Activated CD4-positive, alpha-beta T cell treated with anti-CD3 and anti-CD28 coated beads, Interleukin-2, amount 10 ng/mL, durations not matched to agents 24 days and 14 days (primary cell): ENCODE results near the gene EEFSEC. TPM values are rescaled to one million over a fixed set of nuclear protein-coding genes. Genes with fewer than 3 reads are reported as not detected.
A peak's percentile ranks its signal among the peaks of the same experiment; 100 is the strongest.

Experiments
- DNase-seq: peaks from one replicate; pipeline ENCODE4 v3.0.0; 2022
- H3K27ac Mint-ChIP-seq: one replicate; pipeline ENCODE4 v1.8.0; 2022; ENCODE audit warnings: mild to moderate bottlenecking, mixed read lengths
- H3K27me3 Mint-ChIP-seq: one replicate; pipeline ENCODE4 v1.8.0; 2022; ENCODE audit warnings: mixed read lengths
- H3K36me3 Mint-ChIP-seq: one replicate; pipeline ENCODE4 v1.8.0; 2022; ENCODE audit warnings: low read depth, mild to moderate bottlenecking, mixed read lengths
- H3K4me1 Mint-ChIP-seq: one replicate; pipeline ENCODE4 v1.8.0; 2021; ENCODE audit warnings: mixed read lengths
- H3K4me3 Mint-ChIP-seq: one replicate; pipeline ENCODE4 v1.8.0; 2022; ENCODE audit warnings: mild to moderate bottlenecking, moderate library complexity, mixed read lengths
- H3K9me3 Mint-ChIP-seq: one replicate; pipeline ENCODE4 v1.8.0; 2021; ENCODE audit warnings: mixed read lengths
- intact Hi-C: fragments of 100-400 bp; cut with micrococcal nuclease; formaldehyde crosslinking; loops from one replicate; pipeline ENCODE4 v1.15.1; 2023
- total RNA-seq: library from RNA; stranded (reverse); gene quantifications from 2 replicates; pipeline ENCODE4 v1.2.3, GENCODE V29; 2022

Gene EEFSEC, protein sequence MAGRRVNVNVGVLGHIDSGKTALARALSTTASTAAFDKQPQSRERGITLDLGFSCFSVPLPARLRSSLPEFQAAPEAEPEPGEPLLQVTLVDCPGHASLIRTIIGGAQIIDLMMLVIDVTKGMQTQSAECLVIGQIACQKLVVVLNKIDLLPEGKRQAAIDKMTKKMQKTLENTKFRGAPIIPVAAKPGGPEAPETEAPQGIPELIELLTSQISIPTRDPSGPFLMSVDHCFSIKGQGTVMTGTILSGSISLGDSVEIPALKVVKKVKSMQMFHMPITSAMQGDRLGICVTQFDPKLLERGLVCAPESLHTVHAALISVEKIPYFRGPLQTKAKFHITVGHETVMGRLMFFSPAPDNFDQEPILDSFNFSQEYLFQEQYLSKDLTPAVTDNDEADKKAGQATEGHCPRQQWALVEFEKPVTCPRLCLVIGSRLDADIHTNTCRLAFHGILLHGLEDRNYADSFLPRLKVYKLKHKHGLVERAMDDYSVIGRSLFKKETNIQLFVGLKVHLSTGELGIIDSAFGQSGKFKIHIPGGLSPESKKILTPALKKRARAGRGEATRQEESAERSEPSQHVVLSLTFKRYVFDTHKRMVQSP
- 19.2 and 21.3 TPM in 2 replicates for total RNA-seq

DNA sequence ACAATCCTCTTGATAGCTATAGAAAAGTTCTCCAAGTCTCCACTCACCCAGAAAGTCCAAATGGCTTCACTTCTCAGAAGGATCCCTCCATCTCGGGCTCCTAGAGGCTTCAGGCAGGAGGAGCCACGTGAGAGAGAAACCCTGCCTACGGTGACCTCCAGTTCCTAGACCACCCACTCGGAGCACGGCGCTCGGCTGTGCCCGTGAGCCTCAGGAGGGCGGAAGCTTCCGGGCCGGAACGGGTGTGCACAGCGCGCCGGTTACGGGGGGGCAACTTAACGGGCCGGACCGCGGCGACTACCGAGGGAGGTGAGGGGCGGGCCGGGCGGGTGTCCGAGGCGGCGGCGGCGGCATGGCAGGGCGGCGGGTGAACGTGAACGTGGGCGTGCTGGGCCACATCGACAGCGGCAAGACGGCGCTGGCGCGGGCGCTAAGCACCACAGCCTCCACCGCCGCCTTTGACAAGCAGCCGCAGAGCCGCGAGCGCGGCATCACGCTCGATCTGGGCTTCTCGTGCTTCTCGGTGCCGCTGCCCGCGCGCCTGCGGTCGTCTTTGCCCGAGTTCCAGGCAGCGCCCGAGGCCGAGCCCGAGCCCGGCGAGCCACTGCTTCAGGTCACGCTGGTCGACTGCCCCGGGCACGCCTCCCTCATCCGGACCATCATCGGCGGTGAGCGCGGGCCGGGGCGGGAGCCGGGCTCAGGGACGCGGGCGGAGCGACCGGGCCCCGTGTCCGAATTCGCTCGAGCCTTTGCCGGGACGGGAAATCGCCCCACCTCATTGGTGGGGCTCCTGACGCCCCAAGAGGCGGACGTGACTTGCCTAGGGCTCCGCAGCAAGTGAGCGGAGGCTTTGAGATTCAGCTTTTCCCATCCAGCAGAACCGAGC is at the start of gene EEFSEC:
EEFSEC (plus strand) TSS at position 326 of the 886 bp plus-strand sequence; CDS start at position 353, 27 bp downstream.
- peaks cover 4% of the 10 kb centered on the region for H3K9me3 Mint-ChIP-seq
- peak within 1 kb of the TSS; percentile 95 for H3K27ac Mint-ChIP-seq
- H3K36me3 Mint-ChIP-seq: peaks cover 28% of the 10 kb centered on the region
- peaks cover 17% of the 10 kb centered on the region for H3K4me1 Mint-ChIP-seq
- intact Hi-C loops: loop anchor here (1.0 to 2.0 kb wide), 3 partner anchors 30 to 481 kb away; partner anchors contain the start of genes ABTB1, RUVBL1 and SEC61A1
- peak within 1 kb of the TSS; percentile 89 for H3K4me3 Mint-ChIP-seq
- DNase-seq: peak; percentile 96
- no peaks in the 10 kb centered on the region for H3K27me3 Mint-ChIP-seq

GRCh38 chr3:128107834-128108233 is 45.4 kb upstream of the EEFSEC start:
- peaks cover 54% of the 10 kb centered on the region for H3K36me3 Mint-ChIP-seq
- no peak overlapping the region for H3K4me3 Mint-ChIP-seq
- intact Hi-C loops: no loop called here
- DNase-seq: no peak
- peaks cover 15% of the 10 kb centered on the region for H3K4me1 Mint-ChIP-seq
- no peak overlapping the region for H3K27ac Mint-ChIP-seq
- no peaks in the 10 kb centered on the region for H3K27me3 Mint-ChIP-seq
- H3K9me3 Mint-ChIP-seq: no peaks in the 10 kb centered on the region

DNA sequence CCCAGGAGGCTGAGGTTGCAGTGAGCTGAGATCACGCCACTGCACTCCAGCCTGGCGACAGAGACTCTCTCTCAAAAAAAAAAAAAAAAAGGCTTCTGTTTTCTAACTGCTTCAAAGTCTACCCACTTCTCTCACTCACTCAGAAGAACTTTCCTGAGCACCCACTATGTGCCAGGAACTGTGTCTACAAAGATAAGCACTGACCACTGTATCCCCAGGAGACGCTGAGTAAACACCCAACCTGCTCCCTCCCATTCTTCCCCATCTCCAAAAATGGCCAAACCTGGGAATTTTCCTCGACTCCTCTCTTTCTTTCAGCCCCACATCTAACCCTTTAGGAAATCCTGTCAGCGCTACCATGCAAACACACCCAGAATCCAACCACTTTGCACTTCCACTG is 42.1 kb upstream of the EEFSEC start:
- Mint-ChIP-seq H3K4me1 (peaks cover 31% of the 10 kb centered on the region), H3K9me3 (no peaks in the 10 kb centered on the region), H3K36me3 (peaks cover 55% of the 10 kb centered on the region), H3K27ac (peak overlapping the region; percentile 39), H3K4me3 (no peak overlapping the region), H3K27me3 (no peaks in the 10 kb centered on the region)
- intact Hi-C loops: loop anchor here (10.0 kb wide), 1 partner anchor 1636 kb away; the partner anchor contains the start of gene ZXDC
- DNase-seq: no peak

DNA sequence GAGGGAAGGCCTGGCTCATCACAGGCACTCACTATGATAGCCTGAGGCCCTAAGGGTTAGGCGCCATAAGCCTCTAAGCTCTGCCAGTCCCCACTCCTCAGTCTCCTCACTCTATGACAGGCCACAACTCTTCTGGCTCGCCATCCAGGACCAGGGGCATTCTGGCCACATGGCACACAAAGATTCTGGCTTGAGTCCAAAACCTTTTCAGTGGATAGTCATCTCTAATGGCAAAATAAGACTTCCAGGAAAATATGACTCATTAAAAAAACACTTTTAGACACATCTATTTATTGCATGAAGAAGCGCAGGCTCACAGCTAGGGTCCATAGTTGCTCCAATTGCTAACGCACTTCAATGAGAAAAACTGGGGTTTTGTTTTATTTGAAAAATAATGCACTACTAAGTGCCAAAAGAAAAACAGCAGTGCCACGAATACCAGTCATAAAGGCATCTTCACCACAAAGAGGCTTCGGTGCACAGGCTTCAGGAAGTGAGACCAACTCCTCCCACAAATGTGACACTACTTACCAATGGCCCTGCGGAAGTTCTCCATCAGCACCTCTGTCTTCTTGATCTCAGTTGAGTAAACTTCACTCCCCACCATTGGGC is 40.8 kb upstream of the EEFSEC start:
- intact Hi-C loops: loop anchor here (1.0 to 10.0 kb wide), 2 partner anchors 12 to 1638 kb away; partner anchors contain the start of gene ZXDC
- H3K27ac Mint-ChIP-seq: peak overlapping the region; percentile 91
- H3K9me3 Mint-ChIP-seq: no peaks in the 10 kb centered on the region
- peak; percentile 79 for DNase-seq
- H3K36me3 Mint-ChIP-seq: peaks cover 48% of the 10 kb centered on the region
- peaks cover 33% of the 10 kb centered on the region for H3K4me1 Mint-ChIP-seq
- peak overlapping the region; percentile 48 for H3K4me3 Mint-ChIP-seq
- no peaks in the 10 kb centered on the region for H3K27me3 Mint-ChIP-seq

DNA sequence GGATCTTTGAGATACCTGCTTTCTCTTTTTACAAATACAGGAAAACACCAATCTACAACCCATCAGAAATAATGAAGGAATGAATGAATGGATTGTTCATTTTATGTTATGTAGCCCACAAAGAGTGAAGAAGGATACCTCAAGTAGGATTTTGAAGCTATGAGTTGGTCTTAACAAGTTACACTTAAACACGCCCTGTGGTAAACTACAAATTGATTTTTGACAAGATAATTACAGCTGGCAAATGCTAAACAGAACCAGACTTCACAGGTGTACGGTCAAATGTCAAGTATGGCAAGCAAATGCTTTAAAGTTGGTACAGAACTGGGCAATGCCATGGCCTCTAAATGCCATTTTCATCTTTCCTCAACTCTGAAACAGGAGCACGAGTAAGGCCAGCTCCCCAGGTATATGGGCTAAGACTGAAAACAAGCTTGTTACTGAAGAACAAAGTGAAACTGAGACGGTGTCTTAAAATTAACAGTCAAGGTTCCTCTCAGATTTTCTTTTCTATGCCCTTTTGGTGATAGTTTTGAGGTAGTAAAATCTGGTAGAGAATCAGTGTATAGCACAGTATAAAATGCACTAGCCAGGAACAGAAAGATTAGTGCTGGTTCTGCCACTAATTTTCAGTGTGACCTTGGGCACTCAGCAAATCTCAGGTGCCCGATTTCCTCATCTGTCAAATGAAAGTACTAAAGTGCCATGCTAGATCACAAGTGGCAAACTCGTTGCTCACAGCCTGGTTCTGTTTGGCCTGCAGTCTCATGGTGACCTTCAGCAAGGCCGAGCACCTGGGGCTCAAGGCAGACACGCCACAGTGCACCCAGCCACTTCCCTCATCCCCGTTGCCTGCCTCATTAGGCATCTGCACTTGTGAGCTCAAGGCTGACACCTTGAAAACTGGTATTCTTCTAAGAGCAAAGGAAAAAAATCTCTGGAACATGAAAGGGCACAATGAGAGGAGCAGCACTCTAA is 39.2 kb upstream of the EEFSEC start:
- intact Hi-C loops: loop anchor here (10.0 kb wide), 1 partner anchor 1639 kb away; the partner anchor contains the start of gene ZXDC
- H3K27me3 Mint-ChIP-seq: no peaks in the 10 kb centered on the region
- H3K4me3 Mint-ChIP-seq: peak overlapping the region; percentile 7
- peaks cover 55% of the 10 kb centered on the region for H3K36me3 Mint-ChIP-seq
- peaks cover 42% of the 10 kb centered on the region for H3K4me1 Mint-ChIP-seq
- no peak for DNase-seq
- no peaks in the 10 kb centered on the region for H3K9me3 Mint-ChIP-seq
- no peak overlapping the region for H3K27ac Mint-ChIP-seq

- peak overlapping the region; percentile 26 for H3K27ac Mint-ChIP-seq
- peaks cover 31% of the 10 kb centered on the region for H3K36me3 Mint-ChIP-seq
- H3K4me1 Mint-ChIP-seq: peaks cover 31% of the 10 kb centered on the region
- intact Hi-C loops: loop anchor here (2.0 to 5.0 kb wide), 2 partner anchors 69 to 530 kb away; partner anchors contain the start of genes SEC61A1 and TPRA1
- DNase-seq: no peak
- H3K4me3 Mint-ChIP-seq: peak overlapping the region; percentile 99
- no peaks in the 10 kb centered on the region for H3K27me3 Mint-ChIP-seq
- H3K9me3 Mint-ChIP-seq: peaks cover 8% of the 10 kb centered on the region
Observed at GRCh38 chr3:128122013-128122412, 31.3 kb upstream of the EEFSEC start.

GRCh38 chr3:128123156-128123537 is 30.1 kb upstream of the EEFSEC start:
- Mint-ChIP-seq H3K4me1 (peaks cover 25% of the 10 kb centered on the region), H3K27me3 (no peaks in the 10 kb centered on the region), H3K9me3 (peaks cover 8% of the 10 kb centered on the region), H3K36me3 (peaks cover 24% of the 10 kb centered on the region), H3K4me3 (peak overlapping the region; percentile 99), H3K27ac (peak overlapping the region; percentile 97)
- no peak for DNase-seq
- intact Hi-C loops: loop anchor here (1.0 to 5.0 kb wide), 4 partner anchors 30 to 531 kb away; partner anchors contain the start of genes EEFSEC, SEC61A1 and TPRA1

- H3K27me3 Mint-ChIP-seq: peaks cover under 1% of the 10 kb centered on the region
- H3K9me3 Mint-ChIP-seq: peaks cover 8% of the 10 kb centered on the region
- peaks cover 21% of the 10 kb centered on the region for H3K4me1 Mint-ChIP-seq
- peak within 1 kb of the TSS; percentile 99 for H3K4me3 Mint-ChIP-seq
- intact Hi-C loops: loop anchor here (1.0 to 5.0 kb wide), 5 partner anchors 11 to 531 kb away; partner anchors contain the start of genes EEFSEC, SEC61A1 and TPRA1
- peak within 1 kb of the TSS; percentile 97 for H3K27ac Mint-ChIP-seq
- peaks cover 18% of the 10 kb centered on the region for H3K36me3 Mint-ChIP-seq
- DNase-seq: peak; percentile 99
Observed at GRCh38 chr3:128123538-128124368, 29.5 kb upstream of the EEFSEC start, which contains the start of gene RUVBL1. TSS of gene RUVBL1 (minus strand) at chr3:128123812. CDS start at chr3:128123724, 88 bp downstream.

DNA sequence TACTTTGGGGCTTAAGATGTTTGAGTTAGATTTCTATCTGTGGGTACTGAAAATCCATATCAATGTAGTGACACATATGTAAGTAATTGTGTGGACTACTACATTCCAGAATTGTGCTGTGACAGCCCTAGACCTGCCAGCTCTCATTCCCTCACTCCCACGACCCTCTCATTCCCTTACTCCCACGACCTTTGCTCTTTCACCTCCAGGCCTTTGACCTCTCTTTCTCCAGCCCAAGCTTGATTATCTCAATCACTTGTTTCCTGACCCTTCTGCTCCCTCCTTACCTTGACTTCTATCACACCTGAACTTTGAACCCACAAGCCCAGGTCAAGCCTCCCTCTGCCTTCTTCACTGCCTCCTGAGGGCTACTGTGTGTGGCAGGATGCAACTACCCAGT is 26.0 kb upstream of the EEFSEC start:
- Mint-ChIP-seq H3K4me1 (peaks cover 9% of the 10 kb centered on the region), H3K27ac (no peak overlapping the region), H3K36me3 (peaks cover 2% of the 10 kb centered on the region), H3K4me3 (no peak overlapping the region), H3K9me3 (peaks cover 8% of the 10 kb centered on the region), H3K27me3 (peaks cover 2% of the 10 kb centered on the region)
- no peak for DNase-seq
- intact Hi-C loops: no loop called here

- DNase-seq: no peak
- peaks cover 2% of the 10 kb centered on the region for H3K27me3 Mint-ChIP-seq
- H3K9me3 Mint-ChIP-seq: peaks cover 8% of the 10 kb centered on the region
- peaks cover 9% of the 10 kb centered on the region for H3K4me1 Mint-ChIP-seq
- H3K27ac Mint-ChIP-seq: no peak overlapping the region
- H3K4me3 Mint-ChIP-seq: no peak overlapping the region
- intact Hi-C loops: no loop called here
- peaks cover 2% of the 10 kb centered on the region for H3K36me3 Mint-ChIP-seq
Observed at GRCh38 chr3:128128251-128128650, 25.0 kb upstream of the EEFSEC start.

GRCh38 chr3:128131897-128132646 is 21.2 kb upstream of the EEFSEC start:
- no peaks in the 10 kb centered on the region for H3K36me3 Mint-ChIP-seq
- no peak overlapping the region for H3K27ac Mint-ChIP-seq
- H3K9me3 Mint-ChIP-seq: no peaks in the 10 kb centered on the region
- H3K4me1 Mint-ChIP-seq: no peaks in the 10 kb centered on the region
- no peak for DNase-seq
- intact Hi-C loops: no loop called here
- H3K4me3 Mint-ChIP-seq: no peak overlapping the region
- H3K27me3 Mint-ChIP-seq: peaks cover 19% of the 10 kb centered on the region
